Activated CD4-positive, alpha-beta T cell treated with anti-CD3 and anti-CD28 coated beads, Interleukin-2, amount 10 ng/mL, durations not matched to agents 24 days and 14 days (primary cell): Measurements from ENCODE around the gene RUNDC1. TPM values are rescaled to one million over a fixed set of nuclear protein-coding genes. Genes with fewer than 3 reads are reported as not detected.

ENCODE experiments used
- DNase-seq: peaks from one replicate; pipeline ENCODE4 v3.0.0; 2022
- H3K27ac Mint-ChIP-seq: one replicate; pipeline ENCODE4 v1.8.0; 2022; ENCODE audit warnings: mild to moderate bottlenecking, mixed read lengths
- H3K27me3 Mint-ChIP-seq: one replicate; pipeline ENCODE4 v1.8.0; 2022; ENCODE audit warnings: mixed read lengths
- H3K36me3 Mint-ChIP-seq: one replicate; pipeline ENCODE4 v1.8.0; 2022; ENCODE audit warnings: low read depth, mild to moderate bottlenecking, mixed read lengths
- H3K4me1 Mint-ChIP-seq: one replicate; pipeline ENCODE4 v1.8.0; 2021; ENCODE audit warnings: mixed read lengths
- H3K4me3 Mint-ChIP-seq: one replicate; pipeline ENCODE4 v1.8.0; 2022; ENCODE audit warnings: mild to moderate bottlenecking, moderate library complexity, mixed read lengths
- H3K9me3 Mint-ChIP-seq: one replicate; pipeline ENCODE4 v1.8.0; 2021; ENCODE audit warnings: mixed read lengths
- intact Hi-C: fragments of 100-400 bp; cut with micrococcal nuclease; formaldehyde crosslinking; loops from one replicate; pipeline ENCODE4 v1.15.1; 2023
- total RNA-seq: library from RNA; stranded (reverse); gene quantifications from 2 replicates; pipeline ENCODE4 v1.2.3, GENCODE V29; 2022

The RUNDC1 gene
- total RNA-seq, 1 donor from 2014 or later: 20.2 TPM

DNA sequence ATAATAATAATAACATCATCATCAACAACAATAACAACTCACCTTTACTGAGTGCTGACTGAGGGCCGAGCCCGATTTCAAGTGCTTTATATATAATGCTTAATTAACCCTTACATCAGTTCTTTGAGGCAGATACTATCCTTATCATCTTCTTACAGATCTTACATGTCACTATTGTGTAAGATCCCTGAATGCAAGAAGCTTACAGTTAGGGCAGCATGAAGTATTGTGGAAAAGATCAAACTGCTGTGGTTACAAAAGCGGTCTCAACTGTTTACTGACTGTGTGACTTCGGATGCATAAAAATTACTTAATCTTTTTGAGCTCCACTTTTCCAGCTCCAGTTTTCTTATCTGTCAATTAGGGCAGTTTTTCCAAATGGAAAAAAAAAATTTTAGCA lies 38.6 kb downstream of the RUNDC1 start:
- peaks cover 7% of the 10 kb centered on the region for H3K36me3 Mint-ChIP-seq
- H3K4me3 Mint-ChIP-seq: no peak overlapping the region
- no peaks in the 10 kb centered on the region for H3K9me3 Mint-ChIP-seq
- H3K27me3 Mint-ChIP-seq: peaks cover 2% of the 10 kb centered on the region
- intact Hi-C loops: no loop called here
- H3K27ac Mint-ChIP-seq: no peak overlapping the region
- peaks cover 21% of the 10 kb centered on the region for H3K4me1 Mint-ChIP-seq
- DNase-seq: no peak

DNA sequence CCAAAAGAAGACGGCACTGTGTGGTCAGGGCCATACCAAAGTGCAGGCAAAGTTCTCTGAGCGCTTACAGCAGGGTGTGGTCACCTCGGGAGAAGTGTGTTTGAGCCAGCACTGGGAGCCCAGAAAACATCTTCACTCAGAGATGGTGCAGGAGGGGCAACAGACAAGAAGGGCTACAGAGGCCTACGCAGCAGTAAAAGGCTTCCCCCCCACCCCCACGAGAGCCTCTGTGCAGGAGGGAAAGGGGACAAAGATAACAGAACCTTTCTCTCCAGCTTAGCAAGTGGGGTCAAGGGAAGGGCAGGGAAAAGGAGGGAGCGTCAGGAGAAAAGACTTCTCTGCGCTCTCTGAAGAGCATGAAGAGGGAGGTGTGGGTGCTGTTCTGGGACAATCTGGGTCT lies 39.1 kb downstream of the RUNDC1 start:
- Mint-ChIP-seq H3K9me3 (no peaks in the 10 kb centered on the region), H3K27ac (no peak overlapping the region), H3K36me3 (peaks cover 2% of the 10 kb centered on the region), H3K4me1 (peaks cover 23% of the 10 kb centered on the region), H3K4me3 (peak overlapping the region; percentile 5), H3K27me3 (peaks cover 4% of the 10 kb centered on the region)
- DNase-seq: no peak
- intact Hi-C loops: no loop called here

DNA sequence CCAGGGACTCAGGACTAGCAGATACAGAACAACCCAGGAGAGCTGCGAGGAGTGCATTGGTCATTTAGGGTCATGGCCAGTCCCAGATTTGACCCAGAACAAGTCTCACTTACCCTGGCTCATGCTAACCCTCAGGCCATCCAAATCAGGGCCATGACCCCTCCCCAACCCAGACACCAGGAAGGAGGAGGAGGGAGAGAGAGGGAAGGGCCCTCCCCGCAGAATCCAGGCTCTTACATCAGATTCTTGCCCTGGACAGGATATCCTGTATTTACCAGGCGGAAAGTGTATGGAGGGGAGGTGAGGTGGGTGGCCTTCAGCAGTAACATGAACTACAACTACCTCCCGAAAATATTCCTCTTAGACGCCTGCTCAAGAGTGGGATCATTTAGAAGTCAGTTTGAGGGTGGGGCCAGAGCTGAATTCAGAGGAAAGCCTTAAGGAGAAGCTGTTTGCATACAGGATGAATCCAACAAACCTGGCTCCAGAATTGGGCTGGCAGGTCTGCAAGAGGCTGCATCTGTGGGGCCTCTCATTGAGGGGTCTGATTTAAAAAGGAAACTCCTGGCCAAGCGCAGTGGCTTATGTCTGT lies 39.8 kb downstream of the RUNDC1 start:
- Mint-ChIP-seq H3K27me3 (peaks cover 9% of the 10 kb centered on the region), H3K9me3 (no peaks in the 10 kb centered on the region), H3K4me1 (peaks cover 28% of the 10 kb centered on the region), H3K27ac (no peak overlapping the region), H3K36me3 (peaks cover 2% of the 10 kb centered on the region), H3K4me3 (peak overlapping the region; percentile 88)
- DNase-seq: no peak
- intact Hi-C loops: loop anchor here (5.0 to 10.0 kb wide), 3 partner anchors 105 to 295 kb away; partner anchors contain the start of genes BRCA1 and TMEM106A

DNA sequence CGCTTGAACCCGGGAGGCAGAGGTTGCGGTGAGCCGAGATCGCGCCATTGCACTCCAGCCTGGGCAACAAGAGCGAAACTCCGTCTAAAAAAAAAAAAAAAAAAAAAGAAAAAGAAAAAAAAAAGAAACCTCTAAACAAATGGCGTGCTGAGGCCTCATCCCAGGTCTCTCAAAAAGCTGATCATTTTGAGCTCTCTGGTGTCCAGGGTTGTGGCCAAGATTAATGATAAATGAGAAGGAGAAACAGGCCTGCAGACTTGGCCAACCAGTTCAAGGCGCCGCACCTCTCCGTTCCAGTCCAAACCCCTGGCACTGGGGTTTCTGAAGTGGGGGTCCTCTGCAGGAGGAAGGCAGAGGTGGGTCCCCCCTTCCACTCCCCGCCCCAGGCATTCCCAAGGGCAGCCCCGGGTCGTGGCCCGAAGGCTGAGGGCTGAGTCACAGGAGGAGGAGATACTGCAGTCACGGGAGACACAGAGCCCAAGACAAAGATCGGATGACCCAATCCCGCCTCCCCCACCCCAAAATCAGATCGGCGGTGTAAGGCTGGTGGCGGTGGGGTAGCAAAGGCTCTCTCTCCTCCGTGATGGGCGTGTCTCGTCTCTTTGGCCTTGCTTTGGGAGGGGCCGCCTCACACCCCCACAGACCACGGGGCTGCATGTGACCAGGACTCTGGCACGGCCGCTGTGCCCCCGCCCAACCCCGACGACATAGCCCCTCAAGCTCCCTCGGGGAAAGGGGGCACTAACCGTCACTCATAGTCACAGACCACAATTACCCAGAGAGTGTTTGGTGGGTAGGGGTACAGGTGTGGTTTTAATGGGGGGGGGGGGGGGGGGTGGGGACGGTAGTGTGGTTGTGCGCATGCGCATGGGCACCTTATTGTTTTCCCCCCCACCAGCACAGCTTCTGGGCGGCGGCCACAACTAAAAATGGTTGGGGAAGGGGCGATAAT lies 40.7 kb downstream of the RUNDC1 start:
- Mint-ChIP-seq H3K36me3 (no peaks in the 10 kb centered on the region), H3K27me3 (peaks cover 14% of the 10 kb centered on the region), H3K4me3 (peak overlapping the region; percentile 88), H3K4me1 (peaks cover 32% of the 10 kb centered on the region), H3K27ac (peak overlapping the region; percentile 66), H3K9me3 (no peaks in the 10 kb centered on the region)
- intact Hi-C loops: loop anchor here (5.0 to 10.0 kb wide), 3 partner anchors 104 to 294 kb away; partner anchors contain the start of genes BRCA1 and TMEM106A
- peak; percentile 67 for DNase-seq

DNA sequence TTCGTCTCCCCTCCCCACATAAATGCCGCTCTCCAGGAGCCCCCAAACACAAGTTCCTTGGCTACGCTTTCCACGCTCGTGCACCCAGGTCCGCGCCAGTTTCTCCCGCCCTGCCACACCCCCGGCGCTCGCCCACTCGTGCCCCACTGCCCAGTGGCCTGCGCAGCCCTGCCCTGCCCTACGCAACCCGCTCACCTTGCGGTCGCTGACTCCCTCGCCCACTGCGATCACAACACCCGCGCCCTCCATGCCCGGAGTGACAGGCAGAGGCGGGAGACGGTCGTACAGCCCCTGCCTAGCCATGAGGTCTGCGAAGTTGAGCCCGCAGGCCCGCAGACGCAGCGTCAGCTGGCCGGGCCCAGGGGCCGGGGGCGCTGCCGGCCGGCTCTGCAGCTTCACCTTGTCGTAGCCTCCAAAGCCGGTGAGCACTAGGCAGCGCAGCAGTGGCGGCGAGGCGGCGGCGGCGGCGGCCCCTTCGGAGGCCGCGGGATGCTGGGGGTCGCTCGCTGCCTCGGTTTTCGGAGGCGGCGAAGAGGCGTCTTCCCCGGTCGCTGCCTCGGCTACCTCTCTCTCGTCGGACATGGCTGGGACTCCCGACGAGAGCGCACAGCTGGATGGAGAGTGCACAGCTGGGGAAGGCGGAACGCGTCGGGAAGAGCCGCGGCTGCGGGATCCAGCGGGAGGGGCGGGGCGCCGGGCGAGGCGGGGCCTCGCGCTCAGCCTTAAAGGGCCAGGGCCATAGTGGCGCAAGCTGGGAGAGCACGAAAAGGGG lies 41.6 kb downstream of the RUNDC1 start, which contains the start of gene VAT1:
VAT1 (minus strand) TSS at position 645 of the 772 bp plus-strand sequence; CDS start at position 582, 63 bp downstream.
- Mint-ChIP-seq H3K4me1 (peaks cover 32% of the 10 kb centered on the region), H3K36me3 (no peaks in the 10 kb centered on the region), H3K9me3 (no peaks in the 10 kb centered on the region), H3K4me3 (peak within 1 kb of the TSS; percentile 88), H3K27ac (peak within 1 kb of the TSS; percentile 48), H3K27me3 (peaks cover 14% of the 10 kb centered on the region)
- intact Hi-C loops: loop anchor here (1.0 to 10.0 kb wide), 4 partner anchors 15 to 293 kb away; partner anchors contain the start of genes BRCA1 and TMEM106A
- DNase-seq: peak; percentile 90

DNA sequence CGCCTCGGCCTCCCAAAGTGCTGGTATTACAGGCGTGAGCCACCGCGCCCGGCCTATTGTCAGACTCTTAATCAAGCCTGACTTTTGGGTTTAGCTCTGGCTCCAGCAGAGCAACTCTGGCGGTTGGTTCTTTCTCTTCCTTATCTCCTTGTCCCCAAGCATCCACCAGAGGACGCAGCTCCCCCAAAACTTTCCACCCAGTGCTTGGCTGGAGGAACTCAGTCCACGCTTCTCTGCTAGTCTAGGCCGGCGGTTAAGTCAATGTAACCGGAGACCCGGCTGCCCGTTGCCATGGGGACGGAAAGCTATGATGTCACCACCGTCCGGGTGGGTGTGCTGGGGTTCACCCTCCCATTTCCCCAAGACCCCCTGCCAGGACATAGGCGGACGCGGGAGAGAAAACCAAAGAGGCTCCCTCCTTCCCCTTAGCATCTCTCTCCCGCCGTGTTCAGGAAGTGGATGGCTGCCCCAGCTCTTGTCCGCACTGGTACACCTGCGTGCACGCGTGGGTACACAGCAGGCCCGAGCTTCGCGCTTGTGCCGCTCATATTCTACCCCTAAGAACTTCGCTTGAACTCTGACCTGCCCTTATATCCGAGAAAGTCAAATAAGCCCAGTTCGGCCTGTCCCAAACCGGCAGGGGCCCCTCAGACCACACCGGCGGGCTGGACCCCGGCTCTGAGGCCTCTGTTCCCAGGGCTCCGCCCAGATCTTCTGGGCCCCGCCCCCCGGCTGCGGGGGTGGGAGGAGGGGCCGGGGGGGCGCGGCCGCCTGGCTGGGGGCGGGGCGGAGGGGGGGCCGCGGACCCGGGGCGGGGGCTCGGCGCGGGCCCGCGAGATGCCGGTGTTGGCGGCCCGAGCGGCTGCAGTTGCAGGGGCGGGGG lies 44.3 kb downstream of the RUNDC1 start, which contains the start of gene RND2:
RND2 (plus strand) TSS at position 825 of the 883 bp plus-strand sequence. CDS start 117 bp downstream, outside the sequence.
- Mint-ChIP-seq H3K4me1 (peaks cover 19% of the 10 kb centered on the region), H3K4me3 (peak within 1 kb of the TSS; percentile 89), H3K27me3 (peaks cover 15% of the 10 kb centered on the region), H3K36me3 (no peaks in the 10 kb centered on the region), H3K9me3 (no peaks in the 10 kb centered on the region), H3K27ac (peak within 1 kb of the TSS; percentile 83)
- intact Hi-C loops: loop anchor here (1.0 to 10.0 kb wide), 4 partner anchors 100 to 290 kb away; partner anchors contain the start of genes BRCA1, NBR1 and TMEM106A
- DNase-seq: peak; percentile 93

DNA sequence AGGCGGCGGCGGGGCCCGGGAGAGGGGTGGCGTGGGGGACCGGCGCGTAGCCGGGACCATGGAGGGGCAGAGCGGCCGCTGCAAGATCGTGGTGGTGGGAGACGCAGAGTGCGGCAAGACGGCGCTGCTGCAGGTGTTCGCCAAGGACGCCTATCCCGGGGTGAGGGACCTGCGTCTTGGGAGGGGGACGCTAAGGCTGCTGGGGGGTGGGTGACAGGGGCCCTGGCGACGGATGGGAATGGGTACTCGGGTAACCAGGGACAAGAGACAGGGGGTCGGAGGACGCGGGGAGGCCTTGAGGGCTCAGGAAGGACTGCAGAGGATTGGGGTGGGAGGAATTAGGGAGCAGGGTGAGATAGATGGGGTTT lies 44.9 kb downstream of the RUNDC1 start:
- Mint-ChIP-seq H3K36me3 (no peaks in the 10 kb centered on the region), H3K4me1 (peaks cover 15% of the 10 kb centered on the region), H3K4me3 (peak overlapping the region; percentile 78), H3K9me3 (no peaks in the 10 kb centered on the region), H3K27me3 (peaks cover 15% of the 10 kb centered on the region), H3K27ac (peak overlapping the region; percentile 45)
- intact Hi-C loops: loop anchor here (10.0 kb wide), 2 partner anchors 100 to 290 kb away; partner anchors contain the start of gene BRCA1
- no peak for DNase-seq

DNA sequence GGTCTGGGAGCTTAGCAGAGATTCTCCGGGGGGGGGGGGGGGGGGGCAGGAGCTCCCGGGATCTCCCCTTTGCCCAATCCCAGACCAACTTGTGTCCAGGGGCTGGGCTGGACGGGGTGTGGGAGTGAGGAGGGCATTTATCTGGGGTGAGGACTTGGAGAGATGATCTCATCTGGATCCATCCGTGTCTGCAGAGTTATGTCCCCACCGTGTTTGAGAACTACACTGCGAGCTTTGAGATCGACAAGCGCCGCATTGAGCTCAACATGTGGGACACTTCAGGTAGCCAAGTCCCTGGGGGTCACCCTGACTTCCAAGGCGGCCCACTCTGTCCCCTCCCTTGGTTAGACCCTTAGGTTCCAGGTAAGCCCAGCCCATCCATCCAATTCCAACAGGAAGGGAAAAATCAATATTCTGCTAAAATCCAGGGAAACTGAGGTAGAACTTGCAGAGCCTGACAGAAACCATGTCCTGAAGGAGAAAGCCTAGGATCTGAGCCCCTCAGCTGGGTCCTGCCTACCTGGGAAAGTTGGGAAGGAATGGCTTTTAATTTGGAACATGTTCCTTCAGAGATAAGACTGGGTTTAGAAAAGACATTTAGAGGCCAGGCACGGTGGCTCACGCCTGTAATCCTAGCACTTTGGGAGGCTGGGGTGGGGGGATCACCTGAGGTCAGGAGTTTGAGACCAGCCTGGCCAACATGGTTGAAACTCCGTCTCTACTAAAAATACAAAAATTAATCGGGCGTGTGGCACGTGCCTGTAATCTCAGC lies 45.6 kb downstream of the RUNDC1 start:
- Mint-ChIP-seq H3K4me1 (peaks cover 14% of the 10 kb centered on the region), H3K9me3 (no peaks in the 10 kb centered on the region), H3K4me3 (peak overlapping the region; percentile 78), H3K27ac (no peak overlapping the region), H3K36me3 (no peaks in the 10 kb centered on the region), H3K27me3 (peaks cover 15% of the 10 kb centered on the region)
- DNase-seq: no peak
- intact Hi-C loops: loop anchor here (10.0 kb wide), 2 partner anchors 99 to 289 kb away; partner anchors contain the start of gene BRCA1

DNA sequence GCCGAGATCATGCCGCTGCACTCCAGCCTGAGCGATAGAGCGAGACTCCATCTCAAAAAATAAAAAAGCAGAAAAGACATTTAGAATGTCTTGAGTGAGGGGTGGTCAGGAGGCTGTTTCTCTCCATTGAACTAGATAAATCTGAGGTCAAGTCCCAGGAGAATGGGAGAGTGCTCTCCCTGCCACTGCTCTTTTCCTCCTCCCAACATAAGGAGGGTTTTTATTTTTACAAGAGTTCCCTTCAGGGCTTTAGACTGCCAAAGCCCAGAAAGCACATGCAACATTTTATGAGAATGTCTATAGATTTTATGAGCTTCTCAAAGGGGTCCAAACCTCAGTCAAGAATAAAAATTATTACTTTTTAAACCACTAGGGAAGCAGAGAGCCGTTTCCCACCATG lies 46.2 kb downstream of the RUNDC1 start:
- no peak for DNase-seq
- intact Hi-C loops: loop anchor here (10.0 kb wide), 2 partner anchors 98 to 288 kb away; partner anchors contain the start of gene BRCA1
- no peaks in the 10 kb centered on the region for H3K36me3 Mint-ChIP-seq
- H3K27ac Mint-ChIP-seq: no peak overlapping the region
- peaks cover 14% of the 10 kb centered on the region for H3K27me3 Mint-ChIP-seq
- H3K4me1 Mint-ChIP-seq: peaks cover 11% of the 10 kb centered on the region
- no peaks in the 10 kb centered on the region for H3K9me3 Mint-ChIP-seq
- no peak overlapping the region for H3K4me3 Mint-ChIP-seq

DNA sequence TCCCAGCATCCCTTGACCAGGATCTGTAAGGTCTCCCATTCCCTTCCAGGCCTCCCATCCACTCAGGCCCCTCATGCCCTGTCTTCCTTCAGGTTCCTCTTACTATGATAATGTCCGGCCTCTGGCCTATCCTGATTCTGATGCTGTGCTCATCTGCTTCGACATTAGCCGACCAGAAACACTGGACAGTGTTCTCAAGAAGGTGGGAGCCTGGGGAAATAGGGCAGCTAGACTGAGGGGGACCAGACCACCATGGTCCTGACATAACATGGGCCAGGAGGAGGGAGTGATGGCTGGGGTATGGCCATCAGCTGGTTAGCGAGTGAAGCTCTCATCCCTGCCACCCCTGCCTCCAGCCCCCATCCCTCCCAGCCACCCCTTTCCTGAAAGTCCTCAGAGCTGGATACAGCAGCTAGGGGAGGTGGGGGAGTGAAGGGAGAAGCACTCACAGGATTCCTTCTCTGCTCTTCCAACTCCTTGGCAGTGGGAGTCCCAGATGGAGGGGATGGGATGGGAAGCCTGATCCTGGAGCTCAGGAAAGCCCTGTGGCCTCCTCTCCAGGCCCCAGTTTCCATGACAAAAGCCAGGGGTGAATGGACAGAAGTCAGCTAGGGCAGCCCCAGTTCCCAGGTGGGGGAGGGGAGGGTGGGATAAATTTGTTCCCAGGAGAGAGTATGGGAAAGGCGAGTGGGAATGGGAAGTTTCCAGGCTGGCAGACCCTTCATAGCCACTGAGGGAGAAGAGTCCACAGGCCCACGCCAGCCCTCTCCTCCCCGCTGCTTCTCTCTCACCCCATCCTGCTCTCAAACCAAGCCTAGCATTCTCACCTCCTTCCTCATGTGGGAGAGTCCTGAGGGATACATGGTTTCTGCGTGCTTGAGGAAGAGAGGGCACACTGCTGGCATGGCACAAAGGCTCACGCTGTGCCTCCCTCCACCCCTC lies 47.0 kb downstream of the RUNDC1 start:
- H3K27me3 Mint-ChIP-seq: peaks cover 14% of the 10 kb centered on the region
- H3K36me3 Mint-ChIP-seq: no peaks in the 10 kb centered on the region
- no peak overlapping the region for H3K27ac Mint-ChIP-seq
- H3K9me3 Mint-ChIP-seq: no peaks in the 10 kb centered on the region
- no peak overlapping the region for H3K4me3 Mint-ChIP-seq
- DNase-seq: no peak
- H3K4me1 Mint-ChIP-seq: peaks cover 11% of the 10 kb centered on the region
- intact Hi-C loops: loop anchor here (10.0 kb wide), 2 partner anchors 97 to 287 kb away; partner anchors contain the start of gene BRCA1

DNA sequence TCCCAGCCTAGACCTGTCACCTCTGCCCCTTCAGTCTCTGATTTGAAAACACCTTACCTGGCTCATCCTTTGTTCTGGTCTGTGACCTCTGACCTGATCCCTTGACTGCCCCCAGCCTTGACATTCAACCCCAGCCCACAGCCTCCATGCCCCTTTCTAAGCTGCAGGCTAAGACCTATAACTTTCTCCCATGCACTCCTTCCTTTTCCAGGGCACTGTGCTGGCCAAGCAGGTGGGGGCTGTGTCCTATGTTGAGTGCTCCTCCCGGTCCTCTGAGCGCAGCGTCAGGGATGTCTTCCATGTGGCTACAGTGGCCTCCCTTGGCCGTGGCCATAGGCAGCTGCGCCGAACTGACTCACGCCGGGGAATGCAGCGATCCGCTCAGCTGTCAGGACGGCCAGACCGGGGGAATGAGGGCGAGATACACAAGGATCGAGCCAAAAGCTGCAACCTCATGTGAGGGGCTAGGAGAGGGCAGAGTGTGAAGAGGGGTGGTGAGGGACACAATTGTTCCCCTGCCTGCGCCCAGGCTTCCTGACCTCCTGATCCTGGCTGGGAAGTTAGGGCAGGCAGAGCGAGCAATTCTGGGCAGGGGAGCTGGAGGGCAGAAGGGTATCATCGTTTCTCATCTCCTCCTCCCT lies 48.0 kb downstream of the RUNDC1 start:
- no peaks in the 10 kb centered on the region for H3K9me3 Mint-ChIP-seq
- no peak overlapping the region for H3K4me3 Mint-ChIP-seq
- H3K4me1 Mint-ChIP-seq: peaks cover 11% of the 10 kb centered on the region
- no peak for DNase-seq
- no peak overlapping the region for H3K27ac Mint-ChIP-seq
- H3K36me3 Mint-ChIP-seq: no peaks in the 10 kb centered on the region
- intact Hi-C loops: loop anchor here (10.0 kb wide), 2 partner anchors 96 to 286 kb away; partner anchors contain the start of gene BRCA1
- H3K27me3 Mint-ChIP-seq: peaks cover 14% of the 10 kb centered on the region
